GM19452 (cell line): ENCODE measurements around the gene ADCY3.

ENCODE experiments used
- ATAC-seq: cut with Tn5 transposase; IDR thresholded peaks from one replicate; pipeline ENCODE4 v1.9.1; 2021; ENCODE audit not compliant: unreplicated experiment

ADCY3 gene

DNA sequence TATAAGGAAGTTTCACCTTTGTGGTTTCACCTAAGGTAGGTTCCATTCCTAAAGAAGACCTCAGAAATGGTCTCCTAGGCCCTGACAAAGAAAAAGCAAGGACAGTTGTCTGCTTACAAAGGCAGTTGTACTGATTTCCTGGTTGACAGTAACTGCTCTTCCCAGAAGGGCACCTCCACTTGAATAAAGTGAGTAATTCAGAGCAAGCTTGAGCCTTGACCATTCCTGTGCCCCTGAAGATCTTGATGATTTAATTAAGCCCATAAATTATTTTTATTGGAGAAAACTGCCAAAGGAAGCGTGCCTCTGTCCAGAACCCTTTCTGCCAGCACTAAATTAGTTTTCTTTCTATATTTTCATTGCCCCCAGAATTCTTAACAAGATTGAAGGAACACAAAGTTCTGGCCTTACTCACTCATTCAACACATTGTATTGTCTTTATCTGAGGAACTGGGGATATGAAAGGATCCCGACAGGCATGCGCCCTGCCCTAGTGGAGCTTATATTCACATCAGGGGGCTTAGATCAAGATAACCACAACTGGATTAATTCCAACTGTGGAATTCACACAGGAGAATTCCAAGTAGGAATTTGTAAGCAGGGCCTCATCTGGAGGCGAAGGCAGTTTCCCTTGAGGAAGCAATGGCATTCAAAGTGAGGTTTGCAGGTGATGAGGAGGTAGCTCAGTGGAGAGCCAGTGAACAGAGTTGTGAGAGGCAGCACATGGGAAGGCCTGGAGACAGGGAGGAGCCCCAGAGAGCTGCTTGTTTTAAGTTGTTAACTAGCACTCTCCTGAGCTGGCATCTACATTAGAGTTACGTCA lies 148.1 kb downstream of the ADCY3 start:
- no peak for ATAC-seq

DNA sequence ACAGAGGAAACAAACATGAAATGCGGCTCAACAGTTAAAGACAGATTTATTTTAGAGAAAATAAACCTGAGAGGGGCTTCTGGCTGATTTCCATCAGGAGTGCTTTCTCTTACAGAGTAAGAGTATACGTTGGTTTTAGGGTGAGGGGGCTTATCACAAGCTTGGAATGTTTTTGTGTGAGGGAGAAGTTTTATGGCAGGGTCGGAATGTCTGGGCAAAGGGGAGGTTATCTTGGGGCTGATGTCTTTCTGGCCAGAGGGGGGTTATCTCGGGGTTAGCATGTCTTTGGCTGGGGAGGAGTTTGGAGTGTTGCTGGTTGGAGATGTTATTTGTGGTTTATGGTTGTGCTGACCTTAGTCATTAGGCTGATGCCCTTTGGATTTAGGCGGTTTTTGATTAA lies 149.0 kb downstream of the ADCY3 start:
- no peak for ATAC-seq
